ENCODE measurements around the gene VPS54.

VPS54 gene

GRCh38 chr2:63875131-63875527 is 144.1 kb downstream of the VPS54 start:
- no peaks in the 10 kb centered on the region; the same call in 1 of the 2 replicates for H3K36me3 ChIP-seq (ENCODE audit: control insufficient read depth, insufficient read depth, low read length)
- DNase-seq (ENCODE audit: extremely low read depth, insufficient read length): no peak
- no peak overlapping the region for H3K4me3 ChIP-seq (replicated peaks; ENCODE audit: low read depth, low read length)
- no peaks in the 10 kb centered on the region for H3K27me3 ChIP-seq (replicated peaks; ENCODE audit: control insufficient read depth, insufficient read depth, low read length)
- TF ChIP-seq, protein P1, sequence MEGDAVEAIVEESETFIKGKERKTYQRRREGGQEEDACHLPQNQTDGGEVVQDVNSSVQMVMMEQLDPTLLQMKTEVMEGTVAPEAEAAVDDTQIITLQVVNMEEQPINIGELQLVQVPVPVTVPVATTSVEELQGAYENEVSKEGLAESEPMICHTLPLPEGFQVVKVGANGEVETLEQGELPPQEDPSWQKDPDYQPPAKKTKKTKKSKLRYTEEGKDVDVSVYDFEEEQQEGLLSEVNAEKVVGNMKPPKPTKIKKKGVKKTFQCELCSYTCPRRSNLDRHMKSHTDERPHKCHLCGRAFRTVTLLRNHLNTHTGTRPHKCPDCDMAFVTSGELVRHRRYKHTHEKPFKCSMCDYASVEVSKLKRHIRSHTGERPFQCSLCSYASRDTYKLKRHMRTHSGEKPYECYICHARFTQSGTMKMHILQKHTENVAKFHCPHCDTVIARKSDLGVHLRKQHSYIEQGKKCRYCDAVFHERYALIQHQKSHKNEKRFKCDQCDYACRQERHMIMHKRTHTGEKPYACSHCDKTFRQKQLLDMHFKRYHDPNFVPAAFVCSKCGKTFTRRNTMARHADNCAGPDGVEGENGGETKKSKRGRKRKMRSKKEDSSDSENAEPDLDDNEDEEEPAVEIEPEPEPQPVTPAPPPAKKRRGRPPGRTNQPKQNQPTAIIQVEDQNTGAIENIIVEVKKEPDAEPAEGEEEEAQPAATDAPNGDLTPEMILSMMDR (IDR thresholded peaks at IDR 0.05; ENCODE audit: insufficient read depth, low read length, poor library complexity, severe bottlenecking): no peak

GRCh38 chr2:63874204-63875130 is 144.8 kb downstream of the VPS54 start:
- H3K36me3 ChIP-seq (ENCODE audit: control insufficient read depth, insufficient read depth, low read length): no peaks in the 10 kb centered on the region; the same call in 1 of the 2 replicates
- DNase-seq (ENCODE audit: extremely low read depth, insufficient read length): no peak
- H3K27me3 ChIP-seq (replicated peaks; ENCODE audit: control insufficient read depth, insufficient read depth, low read length): no peaks in the 10 kb centered on the region
- H3K4me3 ChIP-seq (replicated peaks; ENCODE audit: low read depth, low read length): no peak overlapping the region
- TF ChIP-seq, protein P1 (IDR thresholded peaks at IDR 0.05; ENCODE audit: insufficient read depth, low read length, poor library complexity, severe bottlenecking): no peak

- Histone ChIP-seq H3K27me3 (replicated peaks; ENCODE audit: control insufficient read depth, insufficient read depth, low read length) (no peaks in the 10 kb centered on the region), H3K4me3 (replicated peaks; ENCODE audit: low read depth, low read length) (no peak overlapping the region), H3K36me3 (ENCODE audit: control insufficient read depth, insufficient read depth, low read length) (no peaks in the 10 kb centered on the region; the same call in 1 of the 2 replicates)
- TF ChIP-seq, protein P1 (IDR thresholded peaks at IDR 0.05; ENCODE audit: insufficient read depth, low read length, poor library complexity, severe bottlenecking): no peak
- DNase-seq (ENCODE audit: extremely low read depth, insufficient read length): no peak
Measured at GRCh38 chr2:63872571-63873328, 146.5 kb downstream of the VPS54 start.

DNA sequence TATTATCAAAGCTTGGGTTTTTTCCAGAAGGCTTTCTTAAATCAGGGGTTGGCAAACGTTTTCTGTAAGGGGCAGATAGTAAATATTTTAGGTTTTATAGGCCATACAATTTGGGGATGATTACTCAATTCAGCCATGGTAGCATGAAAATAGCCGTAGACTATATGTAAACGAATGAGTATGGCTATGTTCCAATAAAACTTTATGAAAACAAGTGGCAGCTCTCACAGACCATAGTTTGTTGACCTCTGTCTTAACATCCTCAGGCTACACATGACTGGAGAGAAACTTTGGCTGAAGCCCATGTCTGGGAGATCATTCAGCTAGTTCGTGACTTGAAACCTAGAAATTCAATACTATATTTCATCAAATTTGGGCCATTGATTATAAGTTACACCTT is 147.4 kb downstream of the VPS54 start:
- H3K4me3 ChIP-seq (replicated peaks; ENCODE audit: low read depth, low read length): no peak overlapping the region
- DNase-seq (ENCODE audit: extremely low read depth, insufficient read length): no peak
- H3K36me3 ChIP-seq (ENCODE audit: control insufficient read depth, insufficient read depth, low read length): no peaks in the 10 kb centered on the region; the same call in 1 of the 2 replicates
- TF ChIP-seq, protein P1 (IDR thresholded peaks at IDR 0.05; ENCODE audit: insufficient read depth, low read length, poor library complexity, severe bottlenecking): no peak
- H3K27me3 ChIP-seq (replicated peaks; ENCODE audit: control insufficient read depth, insufficient read depth, low read length): no peaks in the 10 kb centered on the region

DNA sequence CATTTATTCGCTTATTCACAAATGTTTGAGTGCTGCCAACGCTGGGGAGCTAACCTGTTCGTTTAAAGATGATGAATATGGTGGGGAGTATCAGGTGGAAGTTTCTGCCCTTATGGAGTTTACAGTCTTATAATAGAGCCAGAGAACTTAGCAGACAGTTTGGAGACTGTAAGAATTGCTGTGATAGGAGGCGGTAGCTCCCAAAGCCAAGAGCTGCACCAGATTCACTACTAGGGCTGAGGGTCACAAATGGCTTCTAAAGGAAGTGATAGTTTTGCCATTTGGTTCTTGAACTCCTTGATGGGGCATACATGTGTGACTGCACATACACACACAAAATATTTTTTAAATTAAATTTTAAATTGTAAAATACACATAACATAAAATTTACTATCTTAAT is 148.5 kb downstream of the VPS54 start:
- no peak for DNase-seq (ENCODE audit: extremely low read depth, insufficient read length)
- TF ChIP-seq, protein P1 (IDR thresholded peaks at IDR 0.05; ENCODE audit: insufficient read depth, low read length, poor library complexity, severe bottlenecking): no peak
- H3K27me3 ChIP-seq (replicated peaks; ENCODE audit: control insufficient read depth, insufficient read depth, low read length): no peaks in the 10 kb centered on the region
- no peak overlapping the region for H3K4me3 ChIP-seq (replicated peaks; ENCODE audit: low read depth, low read length)
- H3K36me3 ChIP-seq (ENCODE audit: control insufficient read depth, insufficient read depth, low read length): no peaks in the 10 kb centered on the region
